CD4-positive, alpha-beta T cell treated with Interleukin-2 at 100 ng/mL for 4 hours (primary cell): Measurements from ENCODE around the gene GAB2.

Experiments
- DNase-seq: peaks from one replicate; pipeline ENCODE4 v3.0.0-alpha.2; 2020; ENCODE audit warnings: low spot score

Gene GAB2

GRCh38 chr11:78428266-78428636, 10.6 kb upstream of the GAB2 start:
- no peak for DNase-seq

- no peak for DNase-seq
These were observed 10.1 kb upstream of the GAB2 start for GRCh38 chr11:78427615-78428265.

- no peak for DNase-seq
These were observed 9.2 kb upstream of the GAB2 start for GRCh38 chr11:78426845-78427244.

GRCh38 chr11:78425399-78426070, 7.9 kb upstream of the GAB2 start:
- no peak for DNase-seq

GRCh38 chr11:78424334-78425270, 7.0 kb upstream of the GAB2 start:
- no peak for DNase-seq

GRCh38 chr11:78423241-78423640, 5.6 kb upstream of the GAB2 start:
- no peak for DNase-seq

- DNase-seq, result no peak
These were observed 3.2 kb upstream of the GAB2 start for GRCh38 chr11:78420796-78421209.

GRCh38 chr11:78420255-78420764, 2.7 kb upstream of the GAB2 start:
- peak; percentile 54 for DNase-seq

- DNase-seq, result no peak
These were observed 1.7 kb upstream of the GAB2 start for GRCh38 chr11:78419327-78419726.

- no peak for DNase-seq
These were observed 1.1 kb upstream of the GAB2 start for GRCh38 chr11:78418584-78419211.

- peak; percentile 73 for DNase-seq
These were observed 416 bp upstream of the GAB2 start for GRCh38 chr11:78417888-78418583.

GRCh38 chr11:78416285-78417174, 1.1 kb downstream of the GAB2 start:
- peak; percentile 84 for DNase-seq

GRCh38 chr11:78415338-78415737, 2.3 kb downstream of the GAB2 start:
- DNase-seq, result no peak

GRCh38 chr11:78414321-78415051, 3.1 kb downstream of the GAB2 start:
- peak; percentile 27 for DNase-seq

- no peak for DNase-seq
These were observed 9.0 kb downstream of the GAB2 start for GRCh38 chr11:78408619-78409018.

- DNase-seq, result no peak
These were observed 10.9 kb downstream of the GAB2 start for GRCh38 chr11:78406568-78407196.

- DNase-seq, result no peak
These were observed 11.8 kb downstream of the GAB2 start for GRCh38 chr11:78405805-78406204.

GRCh38 chr11:78403781-78404180, 13.8 kb downstream of the GAB2 start:
- no peak for DNase-seq

GRCh38 chr11:78402847-78403246, 14.8 kb downstream of the GAB2 start:
- DNase-seq, result no peak
